ENCODE data around the gene WWP2. TPM values are rescaled to one million over a fixed set of nuclear protein-coding genes. Genes with fewer than 3 reads are reported as not detected.

The WWP2 gene
- total and polyA plus RNA-seq, 2 experiments from 2014 or later: 19.9 to 23.1 TPM

DNA sequence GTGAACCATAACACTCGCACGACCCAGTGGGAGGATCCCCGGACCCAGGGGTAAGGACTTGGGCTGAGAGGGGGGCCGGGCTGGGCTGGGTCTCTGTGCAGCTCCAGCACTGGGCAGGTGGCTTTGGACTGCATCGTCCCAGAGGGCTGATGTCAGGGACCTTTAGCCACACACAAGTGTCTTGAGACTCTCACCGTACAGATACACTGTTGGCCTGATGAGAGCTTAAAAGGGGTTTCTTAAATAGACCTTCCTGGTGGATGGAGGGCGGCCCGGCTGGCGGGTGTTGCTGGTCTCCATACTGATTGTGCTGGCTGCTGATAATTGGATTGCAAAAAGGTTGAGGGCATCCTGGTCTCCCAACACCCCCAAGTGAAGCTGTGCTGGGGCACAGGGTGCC is 167.3 kb downstream of the WWP2 start:
- 89% methylated on average over 9 of the region's 9 CpGs for WGBS (ENCODE audit: low lambda C conversion rate, missing lambda C conversion rate)
- H4K20me1 ChIP-seq (ENCODE audit: insufficient read depth, poor library complexity, severe bottlenecking): no peaks in the 10 kb centered on the region

DNA sequence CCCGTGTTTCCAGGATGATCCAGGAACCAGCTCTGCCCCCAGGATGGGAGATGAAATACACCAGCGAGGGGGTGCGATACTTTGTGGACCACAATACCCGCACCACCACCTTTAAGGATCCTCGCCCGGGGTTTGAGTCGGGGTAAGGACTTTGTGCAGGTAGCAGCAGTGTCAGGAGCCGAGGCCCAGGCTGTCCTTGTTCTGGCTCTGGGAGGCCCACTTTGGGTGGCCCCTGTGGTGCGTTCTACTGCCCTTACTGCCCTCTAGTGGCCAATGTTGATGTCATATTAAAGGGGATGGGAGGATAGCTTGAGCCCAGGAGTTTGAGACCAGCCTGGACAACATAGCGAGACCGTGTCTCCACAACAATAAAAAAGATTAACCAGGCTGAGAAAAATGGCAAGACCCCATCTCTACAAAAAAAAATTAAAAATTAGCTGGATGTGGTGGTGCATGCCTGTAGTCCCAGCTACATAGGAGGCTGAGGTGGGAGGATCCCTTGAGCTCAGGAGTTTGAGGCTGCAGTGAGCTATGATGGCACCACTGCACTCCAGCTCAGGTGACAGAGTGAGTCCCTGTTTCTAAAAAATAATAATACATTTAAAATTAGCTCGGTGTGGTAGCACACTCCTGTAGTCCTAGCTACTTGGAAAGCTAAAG is 168.1 kb downstream of the WWP2 start:
- no peak for TF ChIP-seq EZH2 (IDR thresholded peaks at IDR 0.05; ENCODE audit: borderline replicate concordance)
- TF ChIP-seq, protein P1, sequence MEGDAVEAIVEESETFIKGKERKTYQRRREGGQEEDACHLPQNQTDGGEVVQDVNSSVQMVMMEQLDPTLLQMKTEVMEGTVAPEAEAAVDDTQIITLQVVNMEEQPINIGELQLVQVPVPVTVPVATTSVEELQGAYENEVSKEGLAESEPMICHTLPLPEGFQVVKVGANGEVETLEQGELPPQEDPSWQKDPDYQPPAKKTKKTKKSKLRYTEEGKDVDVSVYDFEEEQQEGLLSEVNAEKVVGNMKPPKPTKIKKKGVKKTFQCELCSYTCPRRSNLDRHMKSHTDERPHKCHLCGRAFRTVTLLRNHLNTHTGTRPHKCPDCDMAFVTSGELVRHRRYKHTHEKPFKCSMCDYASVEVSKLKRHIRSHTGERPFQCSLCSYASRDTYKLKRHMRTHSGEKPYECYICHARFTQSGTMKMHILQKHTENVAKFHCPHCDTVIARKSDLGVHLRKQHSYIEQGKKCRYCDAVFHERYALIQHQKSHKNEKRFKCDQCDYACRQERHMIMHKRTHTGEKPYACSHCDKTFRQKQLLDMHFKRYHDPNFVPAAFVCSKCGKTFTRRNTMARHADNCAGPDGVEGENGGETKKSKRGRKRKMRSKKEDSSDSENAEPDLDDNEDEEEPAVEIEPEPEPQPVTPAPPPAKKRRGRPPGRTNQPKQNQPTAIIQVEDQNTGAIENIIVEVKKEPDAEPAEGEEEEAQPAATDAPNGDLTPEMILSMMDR (IDR thresholded peaks at IDR 0.05; ENCODE audit: poor library complexity): peak; percentile 75
- TF ChIP-seq EZH2phosphoT487 (IDR thresholded peaks at IDR 0.05; ENCODE audit: low read depth, severe bottlenecking, unreplicated experiment): no peak
- WGBS (ENCODE audit: low lambda C conversion rate, missing lambda C conversion rate): 75% methylated on average over 12 of the region's 12 CpGs
- Histone ChIP-seq H3K4me3 (no peak overlapping the region), H3K79me2 (no peaks in the 10 kb centered on the region), H3K36me3 (replicated peaks; ENCODE audit: insufficient read depth, low read depth) (no peaks in the 10 kb centered on the region), H3K4me1 (ENCODE audit: insufficient read depth) (peaks cover 18% of the 10 kb centered on the region), H3K27ac (no peak overlapping the region), H3K9me2 (replicated peaks; ENCODE audit: insufficient read depth) (no peaks in the 10 kb centered on the region), H3K27me3 (no peaks in the 10 kb centered on the region), H3K9me3 (ENCODE audit: low read depth) (no peaks in the 10 kb centered on the region), H4K20me1 (ENCODE audit: insufficient read depth, poor library complexity, severe bottlenecking) (no peaks in the 10 kb centered on the region), H3K4me2 (no peak overlapping the region), H2AFZ (no peak overlapping the region)
- peak; percentile 79 for DNase-seq (ENCODE audit: low spot score)

More for the DNA sequence above, 167.3 kb downstream of the WWP2 start:
- Histone ChIP-seq H3K27ac (no peak overlapping the region), H3K27me3 (no peaks in the 10 kb centered on the region), H3K4me3 (no peak overlapping the region), H3K9me3 (ENCODE audit: low read depth) (no peaks in the 10 kb centered on the region), H3K9me2 (replicated peaks; ENCODE audit: insufficient read depth) (no peaks in the 10 kb centered on the region), H3K4me1 (ENCODE audit: insufficient read depth) (peaks cover 18% of the 10 kb centered on the region), H2AFZ (no peak overlapping the region), H3K79me2 (no peaks in the 10 kb centered on the region), H3K36me3 (replicated peaks; ENCODE audit: insufficient read depth, low read depth) (no peaks in the 10 kb centered on the region), H3K4me2 (no peak overlapping the region)
- DNase-seq (ENCODE audit: low spot score): no peak
- no peak for TF ChIP-seq EZH2 (IDR thresholded peaks at IDR 0.05; ENCODE audit: borderline replicate concordance)
- TF ChIP-seq EZH2phosphoT487 (IDR thresholded peaks at IDR 0.05; ENCODE audit: low read depth, severe bottlenecking, unreplicated experiment): no peak
- TF ChIP-seq, protein P1 (IDR thresholded peaks at IDR 0.05; ENCODE audit: poor library complexity): no peak

DNA sequence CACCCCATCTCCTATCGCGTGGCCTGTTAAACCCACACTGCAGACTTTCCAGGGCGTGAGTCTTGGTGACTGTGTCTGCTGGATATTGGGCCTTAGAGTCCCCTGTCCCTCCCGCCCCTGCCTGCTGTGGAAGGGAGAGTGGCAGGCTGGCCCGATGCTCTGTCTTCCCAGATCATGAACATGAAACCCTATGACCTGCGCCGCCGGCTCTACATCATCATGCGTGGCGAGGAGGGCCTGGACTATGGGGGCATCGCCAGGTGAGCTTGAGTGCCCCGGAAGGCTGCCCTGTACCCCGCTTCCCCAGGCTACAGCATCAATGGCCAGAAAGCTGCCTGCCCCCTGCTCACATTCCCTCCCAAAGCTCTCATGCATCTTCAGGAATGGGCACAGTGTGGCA is 169.5 kb downstream of the WWP2 start:
- H3K36me3 ChIP-seq (replicated peaks; ENCODE audit: insufficient read depth, low read depth): no peaks in the 10 kb centered on the region
- WGBS (ENCODE audit: low lambda C conversion rate, missing lambda C conversion rate): 99% methylated on average over 13 of the region's 13 CpGs
- H3K4me3 ChIP-seq: no peak overlapping the region
- TF ChIP-seq, protein P1 (IDR thresholded peaks at IDR 0.05; ENCODE audit: poor library complexity): no peak
- TF ChIP-seq EZH2 (IDR thresholded peaks at IDR 0.05; ENCODE audit: borderline replicate concordance): no peak
- TF ChIP-seq EZH2phosphoT487 (IDR thresholded peaks at IDR 0.05; ENCODE audit: low read depth, severe bottlenecking, unreplicated experiment): no peak
- no peaks in the 10 kb centered on the region for H3K27me3 ChIP-seq
- peaks cover 18% of the 10 kb centered on the region for H3K4me1 ChIP-seq (ENCODE audit: insufficient read depth)
- H3K9me3 ChIP-seq (ENCODE audit: low read depth): no peaks in the 10 kb centered on the region
- no peaks in the 10 kb centered on the region for H3K79me2 ChIP-seq
- no peak overlapping the region for H2AFZ ChIP-seq
- H4K20me1 ChIP-seq (ENCODE audit: insufficient read depth, poor library complexity, severe bottlenecking): no peaks in the 10 kb centered on the region
- DNase-seq (ENCODE audit: low spot score): no peak
- H3K27ac ChIP-seq: no peak overlapping the region
- H3K4me2 ChIP-seq: no peak overlapping the region
- no peaks in the 10 kb centered on the region for H3K9me2 ChIP-seq (replicated peaks; ENCODE audit: insufficient read depth)
